KMS-11 (cell line): ENCODE data around the gene VKORC1L1.

ENCODE experiments used
- H2AFZ ChIP-seq: fragments of 200-600 bp; sonication (generic); 2 replicates; pipeline ENCODE4 v1.6.1; 2016; ENCODE audit warnings: antibody characterized with exemption, mixed run types, low read depth
- H3K27ac ChIP-seq: fragments of 200-600 bp; sonication (generic); 2 replicates; pipeline ENCODE4 v1.6.1; 2016; ENCODE audit warnings: mild to moderate bottlenecking, mixed run types
- H3K27me3 ChIP-seq: fragments of 200-600 bp; sonication (generic); 2 replicates; pipeline ENCODE4 v1.6.1; 2017; ENCODE audit warnings: mild to moderate bottlenecking, low read depth, mixed run types, moderate library complexity; ENCODE audit not compliant: insufficient read depth
- H3K36me3 ChIP-seq: fragments of 200-600 bp; sonication (generic); 2 replicates; pipeline ENCODE4 v1.6.1; 2017; ENCODE audit warnings: mild to moderate bottlenecking, mixed run types; ENCODE audit not compliant: insufficient read depth
- H3K4me1 ChIP-seq: fragments of 200-600 bp; sonication (generic); 2 replicates; pipeline ENCODE4 v1.6.1; 2016; ENCODE audit warnings: mild to moderate bottlenecking, low read depth, mixed run types; ENCODE audit not compliant: poor library complexity, severe bottlenecking
- H3K4me2 ChIP-seq: fragments of 200-600 bp; sonication (generic); 2 replicates; pipeline ENCODE4 v1.7.0; 2016; ENCODE audit warnings: mild to moderate bottlenecking, mixed run types
- H3K4me3 ChIP-seq: fragments of 200-600 bp; sonication (generic); IDR thresholded peaks from 2 replicates; pipeline ENCODE4 v1.6.1; 2017; ENCODE audit warnings: low read depth, low read length, mixed read lengths; ENCODE audit not compliant: insufficient read depth
- H3K79me2 ChIP-seq: fragments of 200-600 bp; sonication (generic); 2 replicates; pipeline ENCODE4 v1.6.1; 2016; ENCODE audit warnings: low read depth, mixed run types; ENCODE audit not compliant: insufficient read depth
- H3K9ac ChIP-seq: fragments of 200-600 bp; sonication (generic); 2 replicates; pipeline ENCODE4 v1.6.1; 2016; ENCODE audit warnings: mild to moderate bottlenecking, mixed run types
- H4K20me1 ChIP-seq: fragments of 200-600 bp; sonication (generic); 2 replicates; pipeline ENCODE4 v1.6.1; 2016; ENCODE audit warnings: mild to moderate bottlenecking, mixed run types; ENCODE audit not compliant: insufficient read depth
- TF ChIP-seq, protein P1 (sequence below): fragments of 200-600 bp; sonication (generic); conservative IDR thresholded peaks from 2 replicates; pipeline ENCODE4 v1.6.1; 2017; ENCODE audit warnings: low read depth, mild to moderate bottlenecking, antibody characterized with exemption, low read length, moderate library complexity, mixed read lengths

Gene VKORC1L1

DNA sequence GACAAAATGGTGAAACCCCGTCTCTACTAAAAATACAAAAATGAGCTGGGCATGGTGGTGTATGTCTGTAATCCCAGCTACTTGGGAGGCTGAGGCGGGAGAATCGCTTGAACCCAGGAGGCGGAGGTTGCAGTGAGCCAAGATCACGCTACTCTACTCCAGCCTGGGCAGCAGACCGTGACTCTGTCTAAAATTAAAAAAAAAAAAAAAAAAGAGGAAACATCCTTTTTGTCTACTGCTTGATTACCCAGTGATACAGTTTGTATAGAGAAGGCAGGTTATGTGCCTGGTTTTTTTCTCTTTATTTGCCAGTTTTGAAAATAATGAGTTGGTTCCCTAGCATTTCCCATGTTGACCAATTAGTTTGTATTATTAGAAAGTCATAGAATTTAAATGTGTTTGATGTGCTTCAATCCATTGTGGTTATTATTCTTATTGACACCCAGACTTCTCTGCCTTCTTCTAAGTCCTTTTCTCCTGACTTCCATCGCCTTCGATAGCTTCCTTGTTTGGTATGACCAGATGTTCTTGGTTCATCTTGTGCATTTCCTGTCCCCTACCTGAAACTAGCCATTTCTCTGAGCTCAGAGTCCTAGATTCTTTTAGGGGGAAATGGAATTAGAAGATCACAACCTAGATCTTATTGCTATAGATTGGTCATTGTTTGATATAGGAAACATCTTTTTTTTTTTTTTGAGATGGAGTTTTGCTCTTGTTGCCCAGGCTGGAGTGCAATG, 43.2 kb downstream of the VKORC1L1 start:
- TF ChIP-seq, protein P1, sequence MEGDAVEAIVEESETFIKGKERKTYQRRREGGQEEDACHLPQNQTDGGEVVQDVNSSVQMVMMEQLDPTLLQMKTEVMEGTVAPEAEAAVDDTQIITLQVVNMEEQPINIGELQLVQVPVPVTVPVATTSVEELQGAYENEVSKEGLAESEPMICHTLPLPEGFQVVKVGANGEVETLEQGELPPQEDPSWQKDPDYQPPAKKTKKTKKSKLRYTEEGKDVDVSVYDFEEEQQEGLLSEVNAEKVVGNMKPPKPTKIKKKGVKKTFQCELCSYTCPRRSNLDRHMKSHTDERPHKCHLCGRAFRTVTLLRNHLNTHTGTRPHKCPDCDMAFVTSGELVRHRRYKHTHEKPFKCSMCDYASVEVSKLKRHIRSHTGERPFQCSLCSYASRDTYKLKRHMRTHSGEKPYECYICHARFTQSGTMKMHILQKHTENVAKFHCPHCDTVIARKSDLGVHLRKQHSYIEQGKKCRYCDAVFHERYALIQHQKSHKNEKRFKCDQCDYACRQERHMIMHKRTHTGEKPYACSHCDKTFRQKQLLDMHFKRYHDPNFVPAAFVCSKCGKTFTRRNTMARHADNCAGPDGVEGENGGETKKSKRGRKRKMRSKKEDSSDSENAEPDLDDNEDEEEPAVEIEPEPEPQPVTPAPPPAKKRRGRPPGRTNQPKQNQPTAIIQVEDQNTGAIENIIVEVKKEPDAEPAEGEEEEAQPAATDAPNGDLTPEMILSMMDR: no peak
- Histone ChIP-seq H3K36me3 (no peaks in the 10 kb centered on the region), H3K9ac (no peak overlapping the region), H4K20me1 (peaks cover 3% of the 10 kb centered on the region; the same call in 1 of the 2 replicates), H3K4me3 (no peak overlapping the region), H3K27ac (no peak overlapping the region), H3K27me3 (no peaks in the 10 kb centered on the region), H3K4me1 (no peaks in the 10 kb centered on the region), H3K79me2 (peaks cover 6% of the 10 kb centered on the region; the same call in 1 of the 2 replicates), H2AFZ (no peak overlapping the region), H3K4me2 (no peak overlapping the region)

DNA sequence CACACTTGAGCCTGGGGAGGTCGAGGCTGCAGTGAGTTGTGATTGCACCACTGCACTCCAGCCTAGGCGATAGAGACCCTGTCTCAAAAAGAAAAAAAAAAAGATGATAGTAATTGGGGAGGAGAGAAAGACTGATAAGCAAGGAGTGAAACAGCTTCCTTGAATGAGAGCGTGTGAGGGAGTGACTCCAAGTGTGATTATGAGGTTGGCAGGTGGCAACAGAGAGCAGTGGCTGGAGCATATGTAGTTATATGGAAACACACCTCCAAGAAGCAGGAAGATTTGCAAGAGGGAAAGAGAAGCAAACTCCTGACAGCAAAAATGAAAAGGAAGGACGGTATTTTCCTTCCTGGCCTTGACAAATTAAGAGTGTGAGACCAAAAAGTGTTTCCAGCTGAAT, 50.4 kb downstream of the VKORC1L1 start:
- no peaks in the 10 kb centered on the region for H3K36me3 ChIP-seq
- H3K27me3 ChIP-seq: no peaks in the 10 kb centered on the region
- H2AFZ ChIP-seq: no peak overlapping the region
- H3K4me1 ChIP-seq: no peaks in the 10 kb centered on the region
- H3K79me2 ChIP-seq: peaks cover 15% of the 10 kb centered on the region; the same call in 1 of the 2 replicates
- no peak overlapping the region for H3K4me2 ChIP-seq
- TF ChIP-seq, protein P1: no peak
- no peak overlapping the region for H3K4me3 ChIP-seq
- no peak overlapping the region for H3K9ac ChIP-seq
- no peaks in the 10 kb centered on the region; the same call in none of the 2 replicates for H4K20me1 ChIP-seq
- H3K27ac ChIP-seq: no peak overlapping the region

DNA sequence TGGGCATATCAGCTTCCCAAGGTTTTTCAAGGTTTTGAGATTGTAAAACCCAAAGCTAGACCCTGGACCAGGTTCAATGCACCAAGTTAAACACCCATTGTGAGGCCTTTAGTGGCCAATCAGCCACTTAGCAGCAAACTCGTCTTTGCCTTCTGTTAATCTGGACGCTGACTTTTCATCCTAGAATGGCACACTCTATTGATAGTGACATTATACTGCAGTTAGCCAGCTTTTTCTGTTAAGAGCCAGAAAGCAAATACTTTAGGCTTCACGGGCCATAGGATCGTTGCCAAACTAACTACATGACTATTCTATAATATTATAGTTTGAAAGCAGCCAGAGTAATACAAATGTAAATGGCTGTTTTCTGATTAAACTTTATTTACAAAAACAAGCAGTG, 51.3 kb downstream of the VKORC1L1 start:
- H3K4me2 ChIP-seq: no peak overlapping the region
- H3K36me3 ChIP-seq: no peaks in the 10 kb centered on the region
- TF ChIP-seq, protein P1: no peak
- no peak overlapping the region for H3K9ac ChIP-seq
- no peak overlapping the region for H2AFZ ChIP-seq
- H3K79me2 ChIP-seq: peaks cover 24% of the 10 kb centered on the region; the same call in 1 of the 2 replicates
- H3K27ac ChIP-seq: no peak overlapping the region
- no peaks in the 10 kb centered on the region; the same call in none of the 2 replicates for H4K20me1 ChIP-seq
- H3K27me3 ChIP-seq: no peaks in the 10 kb centered on the region
- H3K4me1 ChIP-seq: no peaks in the 10 kb centered on the region
- H3K4me3 ChIP-seq: no peak overlapping the region

DNA sequence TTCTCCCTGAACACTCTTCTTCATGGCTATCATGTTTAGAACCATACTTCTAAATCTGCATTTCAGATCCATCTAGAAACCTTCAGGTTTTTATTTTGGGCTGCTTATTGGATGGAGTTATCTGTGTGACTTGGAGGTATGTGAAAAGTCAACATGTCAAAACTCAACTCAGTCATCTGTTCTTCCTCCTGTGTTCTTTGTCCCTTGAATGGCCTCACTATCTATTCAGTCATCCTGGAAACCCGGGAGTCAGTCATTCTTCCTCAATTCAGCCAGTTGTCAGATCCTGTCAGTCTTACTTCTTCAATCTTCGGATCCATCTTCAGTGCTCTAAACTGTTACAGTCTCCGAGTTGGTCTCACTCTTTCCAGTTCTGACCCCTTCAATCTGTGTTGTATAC, 52.2 kb downstream of the VKORC1L1 start:
- no peak overlapping the region for H3K27ac ChIP-seq
- no peaks in the 10 kb centered on the region; the same call in none of the 2 replicates for H4K20me1 ChIP-seq
- TF ChIP-seq, protein P1: no peak

More for the DNA sequence above, 52.2 kb downstream of the VKORC1L1 start:
- no peaks in the 10 kb centered on the region for H3K27me3 ChIP-seq
- no peak overlapping the region for H3K9ac ChIP-seq
- no peaks in the 10 kb centered on the region for H3K36me3 ChIP-seq
- no peak overlapping the region for H3K4me3 ChIP-seq
- no peaks in the 10 kb centered on the region for H3K4me1 ChIP-seq
- peaks cover 24% of the 10 kb centered on the region; the same call in 1 of the 2 replicates for H3K79me2 ChIP-seq
- no peak overlapping the region for H2AFZ ChIP-seq
- H3K4me2 ChIP-seq: no peak overlapping the region
